NOMO-1 treated with dmso at 0.1 percent for 144 hours (cell line): ENCODE results near the gene CLCNKB.
"Not testable (repeated sequence)": the region's sequence is repeated elsewhere in the genome, so short reads cannot be mapped to it uniquely, and the experiment has no call there.

Source experiments
- DNase-seq: peaks from one replicate; lab custom pipeline; 2025; ENCODE audit not compliant: unreplicated experiment; lab: John Stamatoyannopoulos, UW

Gene CLCNKB

GRCh38 chr1:16043521-16043920 lies at the start of gene CLCNKB:
Gene CLCNKB (plus strand): TSS chr1:16043782. CDS start chr1:16044493, 711 bp downstream.
- no peak for DNase-seq

GRCh38 chr1:15994081-15994480 lies 49.5 kb upstream of the CLCNKB start:
- DNase-seq = no peak

GRCh38 chr1:15994590-15995351 lies 48.8 kb upstream of the CLCNKB start:
- DNase-seq = no peak

- DNase-seq = no peak
Measured at GRCh38 chr1:15997076-15997585, 46.5 kb upstream of the CLCNKB start.

GRCh38 chr1:15997637-15998280 lies 45.8 kb upstream of the CLCNKB start:
- no peak for DNase-seq

- no peak for DNase-seq
Measured at GRCh38 chr1:15998929-15999328, 44.7 kb upstream of the CLCNKB start.

DNA sequence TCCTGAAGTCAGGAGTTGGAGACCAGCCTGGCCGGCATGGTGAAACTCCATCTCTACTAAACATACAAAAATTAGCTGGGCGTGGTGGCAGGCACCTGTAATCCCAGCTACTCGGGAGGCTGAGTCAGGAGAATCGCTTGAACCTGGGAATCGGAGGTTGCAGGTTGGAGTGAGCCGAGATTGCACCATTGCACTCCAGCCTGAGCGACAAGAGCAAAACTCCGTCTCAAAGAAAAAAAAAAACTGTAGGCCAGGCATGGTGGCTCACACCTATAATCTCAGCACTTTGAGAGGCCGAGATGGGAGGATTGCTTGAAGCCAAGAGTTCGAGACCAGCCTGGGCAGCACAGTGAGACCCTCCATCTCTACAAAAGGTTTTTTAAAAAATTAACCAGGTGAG lies 42.3 kb upstream of the CLCNKB start:
- not testable (repeated sequence) for DNase-seq

- DNase-seq = no peak
Measured at GRCh38 chr1:16005597-16005996, 38.0 kb upstream of the CLCNKB start.

DNA sequence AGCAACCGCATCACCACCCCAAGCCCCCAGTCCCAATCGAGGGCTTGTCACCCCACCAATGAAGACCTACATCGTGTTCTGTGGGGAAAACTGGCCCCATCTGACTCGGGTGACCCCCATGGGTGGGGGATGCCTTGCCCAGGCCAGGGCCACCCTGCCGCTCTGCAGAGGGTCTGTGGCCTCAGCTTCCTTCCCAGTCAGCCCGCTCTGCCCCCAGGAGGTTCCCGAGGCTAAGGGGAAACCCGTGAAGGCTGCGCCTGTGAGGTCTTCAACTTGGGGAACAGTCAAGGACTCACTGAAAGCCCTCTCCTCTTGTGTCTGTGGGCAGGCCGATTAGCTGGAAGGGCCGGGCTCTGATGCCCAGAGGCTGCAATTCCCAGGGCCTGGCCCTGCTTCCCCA lies 37.6 kb upstream of the CLCNKB start:
- no peak for DNase-seq

DNA sequence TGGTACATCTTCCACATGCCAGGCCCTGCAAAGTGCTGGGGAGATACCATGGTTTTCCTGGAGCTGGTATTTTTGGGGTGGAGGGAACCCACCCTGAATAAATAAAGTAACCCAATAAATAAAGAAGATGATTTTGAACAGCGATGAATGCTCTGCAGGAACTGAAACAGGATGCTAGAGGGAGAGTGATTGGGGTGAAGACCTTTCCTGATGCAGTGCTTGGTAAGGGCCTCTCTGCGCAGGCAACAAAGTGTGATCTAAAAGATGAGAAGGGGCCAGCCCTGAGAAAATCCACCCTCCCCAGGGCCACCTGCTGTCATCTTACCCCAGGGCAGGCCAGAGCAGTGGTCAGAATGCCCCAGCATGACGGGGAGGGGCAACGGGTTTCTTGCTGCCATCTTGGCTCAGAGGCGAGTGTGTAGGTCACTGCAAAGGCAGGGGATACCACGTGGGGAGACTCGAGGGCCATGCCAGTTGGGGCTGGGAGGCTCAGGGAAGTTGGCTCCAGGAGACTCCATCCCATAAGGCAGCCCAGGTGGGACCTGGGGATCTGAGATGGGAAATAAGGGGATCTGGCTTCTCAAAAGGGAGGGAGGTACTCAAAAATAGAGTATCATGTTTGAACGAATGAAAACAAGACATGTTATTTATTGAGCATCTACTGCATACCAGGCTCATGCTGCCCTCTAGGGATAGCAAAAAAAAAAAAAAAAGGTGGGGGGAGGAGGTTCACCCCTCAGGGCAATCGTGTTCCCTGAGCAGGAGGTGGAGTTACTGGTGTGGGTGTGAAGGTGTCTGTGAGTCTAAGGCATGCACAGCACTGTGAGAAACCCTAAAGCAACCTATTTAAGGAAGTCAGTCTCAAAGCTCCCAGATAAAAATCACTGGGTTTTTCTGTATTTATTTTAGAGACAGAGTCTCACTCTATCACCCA lies 36.8 kb upstream of the CLCNKB start:
- peak; percentile 11 for DNase-seq

- no peak for DNase-seq
Measured at GRCh38 chr1:16007671-16008341, 35.8 kb upstream of the CLCNKB start.

- DNase-seq = no peak
Measured at GRCh38 chr1:16009030-16009460, 34.5 kb upstream of the CLCNKB start.

GRCh38 chr1:16009678-16010077 lies 33.9 kb upstream of the CLCNKB start:
- DNase-seq = no peak

- no peak for DNase-seq
Measured at GRCh38 chr1:16010837-16011236, 32.7 kb upstream of the CLCNKB start.

DNA sequence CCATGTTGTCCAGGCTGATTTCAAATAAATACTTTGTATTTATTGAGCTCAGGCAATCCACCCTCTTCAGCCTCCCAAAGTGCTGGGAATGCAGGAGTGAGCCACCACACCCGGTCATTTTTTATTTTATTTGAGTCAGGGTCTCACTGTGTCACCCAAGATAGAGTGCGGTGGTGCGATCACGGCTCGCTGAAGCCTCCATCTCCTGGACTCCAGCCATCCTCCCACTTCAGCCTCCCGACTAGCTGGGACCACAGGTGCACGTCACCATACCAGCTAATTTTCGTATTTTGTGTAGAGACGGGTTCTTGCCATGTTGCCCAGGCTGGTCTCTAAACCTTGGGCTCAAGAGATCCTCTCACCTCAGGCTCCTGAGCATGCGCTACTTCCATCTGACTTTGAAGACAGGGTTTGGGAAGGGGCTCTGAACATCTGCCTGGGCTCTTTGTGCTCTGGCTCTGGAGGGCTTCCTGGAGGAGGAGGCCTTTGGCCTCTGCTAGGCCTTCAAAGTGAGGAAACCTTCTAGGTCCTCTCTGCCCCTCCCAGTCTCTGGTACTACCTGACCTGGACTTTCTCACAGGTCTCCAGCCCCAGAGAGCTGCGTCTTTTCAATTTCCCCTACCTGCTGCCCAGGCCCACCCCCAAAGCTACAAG lies 31.5 kb upstream of the CLCNKB start:
- no peak for DNase-seq

GRCh38 chr1:16012590-16013219 lies 30.9 kb upstream of the CLCNKB start:
- DNase-seq = peak; percentile 56

- DNase-seq = peak; percentile 40
Measured at GRCh38 chr1:16013220-16013907, 30.2 kb upstream of the CLCNKB start.

DNA sequence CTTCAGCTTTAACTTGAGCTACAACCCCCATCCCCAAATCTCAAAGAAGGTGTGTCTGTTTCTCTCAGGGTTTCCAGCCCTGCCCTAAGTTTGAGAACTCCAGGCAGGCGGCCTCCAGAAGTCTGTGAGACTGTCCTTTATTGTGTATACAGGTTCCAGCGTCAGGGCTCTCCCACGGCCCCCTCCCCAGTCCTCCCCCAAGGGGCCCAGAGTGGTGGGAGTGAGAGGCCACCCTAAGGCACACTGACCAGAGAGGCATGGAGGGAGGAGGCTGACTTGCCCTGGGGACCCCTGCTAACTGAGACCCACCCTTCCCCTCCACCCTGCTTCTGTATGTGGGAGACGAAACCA lies 29.7 kb upstream of the CLCNKB start:
- DNase-seq = no peak
